ENCODE data around the gene ADSL.
"Not testable (repeated sequence)": the region's sequence is repeated elsewhere in the genome, so short reads cannot be mapped to it uniquely, and the experiment has no call there.

The ADSL gene

DNA sequence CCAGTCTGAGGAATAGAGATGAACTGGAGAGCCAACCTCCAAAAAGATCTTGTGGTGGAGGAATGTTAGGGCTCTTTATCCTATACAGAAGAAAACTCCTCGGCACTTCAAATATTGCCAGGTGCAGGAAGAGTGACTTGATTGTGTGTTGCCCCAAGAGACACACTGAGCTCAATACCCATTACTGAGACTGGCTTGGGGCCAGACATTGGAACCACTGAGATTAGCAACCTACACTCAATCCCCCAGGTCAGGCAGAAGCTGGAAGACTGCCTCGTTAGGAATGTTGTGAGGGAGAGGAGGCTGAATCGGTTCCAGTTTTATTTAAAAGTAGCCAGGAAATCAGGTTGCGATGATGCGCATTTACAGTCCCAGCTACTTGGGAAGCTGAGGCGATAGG, 21.7 kb downstream of the ADSL start:
- Histone ChIP-seq H3K27me3 (ENCODE audit: control insufficient read depth, insufficient read depth, low read length) (no peaks in the 10 kb centered on the region), H3K4me1 (ENCODE audit: control insufficient read depth, insufficient read depth, low read length) (0 out of 2 replicates have a peak, but pooled peaks cover 4% of the 10 kb centered on the region), H3K27ac (ENCODE audit: low read depth, low read length) (no peak overlapping the region), H3K36me3 (ENCODE audit: control insufficient read depth, insufficient read depth, low read length) (peaks cover 71% of the 10 kb centered on the region), H3K9ac (ENCODE audit: low read depth, low read length) (no peak overlapping the region), H3K4me3 (ENCODE audit: low read depth, low read length) (no peak overlapping the region), H3K9me3 (ENCODE audit: control insufficient read depth, insufficient read depth, low read length) (no peaks in the 10 kb centered on the region)

DNA sequence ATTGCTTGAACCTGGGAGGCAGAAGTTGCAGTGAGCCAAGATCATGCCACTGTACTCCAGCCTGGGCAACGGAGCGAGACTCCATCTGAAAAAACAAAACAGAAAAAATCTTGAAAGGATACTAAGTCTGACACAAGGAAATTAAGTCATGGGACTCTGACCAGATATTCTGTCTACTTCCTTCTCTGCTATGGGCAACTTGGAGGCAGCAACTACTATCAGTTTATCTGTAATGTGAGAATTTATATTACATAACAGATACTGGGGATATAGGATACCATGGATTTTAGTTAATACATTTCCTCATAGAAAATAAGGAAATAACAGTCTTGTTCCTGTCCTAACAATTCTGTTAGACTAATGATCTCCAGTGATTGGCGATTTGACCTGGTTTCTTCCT, 22.5 kb downstream of the ADSL start:
- H3K27me3 ChIP-seq (ENCODE audit: control insufficient read depth, insufficient read depth, low read length): no peaks in the 10 kb centered on the region
- H3K27ac ChIP-seq (ENCODE audit: low read depth, low read length): no peak overlapping the region
- H3K4me1 ChIP-seq (ENCODE audit: control insufficient read depth, insufficient read depth, low read length): 0 out of 2 replicates have a peak, but pooled peaks cover 4% of the 10 kb centered on the region
- no peak overlapping the region for H3K9ac ChIP-seq (ENCODE audit: low read depth, low read length)
- H3K9me3 ChIP-seq (ENCODE audit: control insufficient read depth, insufficient read depth, low read length): no peaks in the 10 kb centered on the region
- peaks cover 67% of the 10 kb centered on the region for H3K36me3 ChIP-seq (ENCODE audit: control insufficient read depth, insufficient read depth, low read length)
- H3K4me3 ChIP-seq (ENCODE audit: low read depth, low read length): no peak overlapping the region

DNA sequence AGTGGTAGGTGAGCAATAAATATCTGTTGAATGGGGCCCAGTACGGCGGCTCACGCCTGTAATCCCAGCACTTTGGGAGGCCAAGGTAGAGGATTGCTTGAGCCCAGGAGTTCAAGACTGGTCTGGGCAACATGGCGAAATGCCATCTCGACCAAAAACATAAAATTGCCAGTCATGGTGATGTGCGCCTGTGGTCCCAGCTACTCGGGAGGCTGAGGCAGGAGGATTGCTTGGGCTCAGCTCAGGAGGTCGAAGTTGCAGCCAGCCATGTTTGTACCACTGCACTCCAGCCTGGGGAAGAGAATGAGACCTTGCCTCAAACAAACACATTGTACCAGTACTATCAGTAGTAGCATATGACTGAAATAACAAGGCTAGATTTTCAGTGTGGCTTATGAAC, 28.3 kb downstream of the ADSL start:
- Histone ChIP-seq H3K27ac (ENCODE audit: low read depth, low read length) (no peak overlapping the region), H3K9ac (ENCODE audit: low read depth, low read length) (no peak overlapping the region), H3K4me1 (ENCODE audit: control insufficient read depth, insufficient read depth, low read length) (0 out of 2 replicates have a peak, but pooled peaks cover 4% of the 10 kb centered on the region), H3K36me3 (ENCODE audit: control insufficient read depth, insufficient read depth, low read length) (peaks cover 13% of the 10 kb centered on the region), H3K27me3 (ENCODE audit: control insufficient read depth, insufficient read depth, low read length) (no peaks in the 10 kb centered on the region), H3K4me3 (ENCODE audit: low read depth, low read length) (no peak overlapping the region), H3K9me3 (ENCODE audit: control insufficient read depth, insufficient read depth, low read length) (no peaks in the 10 kb centered on the region)

DNA sequence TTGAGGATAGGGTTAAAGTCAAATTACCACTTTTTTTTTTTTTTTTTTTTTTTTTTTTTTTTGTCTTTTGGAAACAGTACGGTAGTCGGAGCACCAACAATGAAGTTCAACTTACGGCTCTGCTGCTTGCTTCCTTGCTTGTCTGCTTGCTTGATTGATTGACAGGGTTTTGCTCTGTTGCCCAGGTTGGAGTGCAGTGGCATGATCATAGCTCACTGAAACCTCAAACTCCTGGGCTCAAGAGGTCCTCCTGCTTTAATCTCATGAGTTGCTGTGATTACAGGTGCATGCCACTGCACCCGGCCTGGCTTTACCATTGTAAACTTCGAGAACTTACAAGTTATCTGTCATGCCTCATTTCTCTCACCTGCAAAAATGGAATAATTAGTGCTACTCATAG, 29.8 kb downstream of the ADSL start:
- H3K27ac ChIP-seq (ENCODE audit: low read depth, low read length): no peak overlapping the region
- 0 out of 2 replicates have a peak, but pooled peaks cover 4% of the 10 kb centered on the region for H3K4me1 ChIP-seq (ENCODE audit: control insufficient read depth, insufficient read depth, low read length)
- H3K9ac ChIP-seq (ENCODE audit: low read depth, low read length): no peak overlapping the region
- no peaks in the 10 kb centered on the region for H3K27me3 ChIP-seq (ENCODE audit: control insufficient read depth, insufficient read depth, low read length)
- H3K9me3 ChIP-seq (ENCODE audit: control insufficient read depth, insufficient read depth, low read length): no peaks in the 10 kb centered on the region
- H3K4me3 ChIP-seq (ENCODE audit: low read depth, low read length): no peak overlapping the region
- peaks cover 10% of the 10 kb centered on the region for H3K36me3 ChIP-seq (ENCODE audit: control insufficient read depth, insufficient read depth, low read length)

DNA sequence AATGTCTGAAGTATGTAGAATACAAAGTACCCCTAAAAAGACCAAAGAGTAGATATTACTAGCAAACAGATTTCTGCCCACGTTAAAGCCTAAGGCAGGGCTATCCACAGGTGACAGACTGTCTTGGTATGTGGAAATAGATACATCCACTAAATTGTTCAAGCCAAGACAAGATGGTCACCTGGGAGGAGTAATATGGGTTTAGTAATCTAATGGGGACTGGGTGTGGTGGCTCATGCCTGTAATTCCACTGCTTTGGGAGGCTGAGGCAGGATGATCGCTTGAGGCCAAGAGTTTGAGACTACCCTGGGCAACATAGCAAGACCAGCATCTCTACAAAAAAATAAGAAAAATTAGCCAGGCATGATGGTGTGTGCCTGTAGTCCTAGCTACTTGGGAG, 31.6 kb downstream of the ADSL start:
- no peak overlapping the region for H3K4me3 ChIP-seq (ENCODE audit: low read depth, low read length)
- no peaks in the 10 kb centered on the region for H3K9me3 ChIP-seq (ENCODE audit: control insufficient read depth, insufficient read depth, low read length)
- no peaks in the 10 kb centered on the region for H3K4me1 ChIP-seq (ENCODE audit: control insufficient read depth, insufficient read depth, low read length)
- H3K9ac ChIP-seq (ENCODE audit: low read depth, low read length): no peak overlapping the region
- no peak overlapping the region for H3K27ac ChIP-seq (ENCODE audit: low read depth, low read length)
- H3K36me3 ChIP-seq (ENCODE audit: control insufficient read depth, insufficient read depth, low read length): peaks cover 6% of the 10 kb centered on the region
- no peaks in the 10 kb centered on the region for H3K27me3 ChIP-seq (ENCODE audit: control insufficient read depth, insufficient read depth, low read length)

DNA sequence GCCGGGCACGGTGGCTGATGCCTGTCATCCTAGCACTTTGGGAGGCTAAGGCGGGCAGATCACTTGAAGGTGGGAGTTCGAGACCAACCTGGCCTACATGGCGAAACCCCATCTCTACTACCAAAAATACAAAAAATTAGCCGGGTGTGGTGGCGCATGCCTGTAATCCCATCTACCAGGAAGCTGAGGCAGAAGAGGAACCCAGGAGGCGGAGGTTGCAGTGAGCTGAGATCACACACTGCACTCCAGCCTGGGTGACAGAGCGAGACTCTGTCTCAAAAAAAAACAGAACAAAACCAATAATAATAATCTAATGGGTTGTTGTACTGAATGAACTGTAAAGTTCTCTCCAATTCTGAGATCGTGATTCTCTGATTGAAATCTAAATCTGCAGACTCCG, 32.1 kb downstream of the ADSL start:
- not testable (repeated sequence) for H3K9me3 ChIP-seq (ENCODE audit: control insufficient read depth, insufficient read depth, low read length); H3K4me1 ChIP-seq (ENCODE audit: control insufficient read depth, insufficient read depth, low read length); H3K27ac ChIP-seq (ENCODE audit: low read depth, low read length); H3K27me3 ChIP-seq (ENCODE audit: control insufficient read depth, insufficient read depth, low read length); H3K4me3 ChIP-seq (ENCODE audit: low read depth, low read length); H3K9ac ChIP-seq (ENCODE audit: low read depth, low read length); H3K36me3 ChIP-seq (ENCODE audit: control insufficient read depth, insufficient read depth, low read length)

DNA sequence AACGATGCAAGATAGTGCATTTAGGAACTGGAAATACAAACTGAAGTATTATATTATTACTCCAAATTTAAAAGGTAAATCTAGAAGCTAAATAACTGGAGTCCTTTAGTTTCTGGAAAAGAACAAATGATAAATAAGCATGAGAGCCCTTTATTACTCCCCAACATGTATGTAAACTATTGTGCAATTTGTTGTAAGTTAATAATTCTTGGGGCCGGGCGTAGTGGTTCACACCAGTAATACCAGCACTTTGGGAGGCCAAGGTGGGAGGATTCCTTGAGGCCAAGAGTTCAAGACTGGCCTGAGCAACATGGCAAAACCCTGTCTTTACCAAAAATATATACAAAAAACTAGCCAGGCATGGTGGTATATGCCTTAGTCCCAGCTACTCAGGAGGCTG, 35.2 kb downstream of the ADSL start:
- Histone ChIP-seq H3K4me3 (ENCODE audit: low read depth, low read length) (no peak overlapping the region), H3K9me3 (ENCODE audit: control insufficient read depth, insufficient read depth, low read length) (no peaks in the 10 kb centered on the region), H3K36me3 (ENCODE audit: control insufficient read depth, insufficient read depth, low read length) (no peaks in the 10 kb centered on the region), H3K27me3 (ENCODE audit: control insufficient read depth, insufficient read depth, low read length) (no peaks in the 10 kb centered on the region), H3K4me1 (ENCODE audit: control insufficient read depth, insufficient read depth, low read length) (no peaks in the 10 kb centered on the region), H3K27ac (ENCODE audit: low read depth, low read length) (no peak overlapping the region), H3K9ac (ENCODE audit: low read depth, low read length) (no peak overlapping the region)

DNA sequence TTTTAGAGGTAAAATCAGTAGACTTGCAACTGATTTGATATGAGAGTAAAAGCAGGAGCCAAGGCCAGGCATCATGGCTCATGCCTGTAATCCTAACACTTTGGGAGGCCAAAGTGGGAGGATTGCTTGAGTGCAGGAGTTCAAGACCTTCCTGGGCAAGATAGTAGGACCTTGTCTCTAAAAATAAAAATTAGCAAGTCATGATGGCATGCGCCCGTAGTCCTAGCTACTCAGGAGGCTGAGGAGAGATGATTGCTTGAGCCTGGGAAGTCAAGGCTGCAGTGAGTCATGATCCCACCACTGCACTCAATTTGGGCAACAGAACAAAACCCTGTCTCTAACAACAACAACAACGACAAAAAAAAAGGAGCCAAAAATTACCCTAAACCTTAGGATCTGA, 37.6 kb downstream of the ADSL start:
- no peak overlapping the region for H3K9ac ChIP-seq (ENCODE audit: low read depth, low read length)
- no peaks in the 10 kb centered on the region for H3K9me3 ChIP-seq (ENCODE audit: control insufficient read depth, insufficient read depth, low read length)
- no peaks in the 10 kb centered on the region for H3K4me1 ChIP-seq (ENCODE audit: control insufficient read depth, insufficient read depth, low read length)
- H3K4me3 ChIP-seq (ENCODE audit: low read depth, low read length): no peak overlapping the region
- H3K36me3 ChIP-seq (ENCODE audit: control insufficient read depth, insufficient read depth, low read length): no peaks in the 10 kb centered on the region
- H3K27ac ChIP-seq (ENCODE audit: low read depth, low read length): no peak overlapping the region
- H3K27me3 ChIP-seq (ENCODE audit: control insufficient read depth, insufficient read depth, low read length): no peaks in the 10 kb centered on the region

DNA sequence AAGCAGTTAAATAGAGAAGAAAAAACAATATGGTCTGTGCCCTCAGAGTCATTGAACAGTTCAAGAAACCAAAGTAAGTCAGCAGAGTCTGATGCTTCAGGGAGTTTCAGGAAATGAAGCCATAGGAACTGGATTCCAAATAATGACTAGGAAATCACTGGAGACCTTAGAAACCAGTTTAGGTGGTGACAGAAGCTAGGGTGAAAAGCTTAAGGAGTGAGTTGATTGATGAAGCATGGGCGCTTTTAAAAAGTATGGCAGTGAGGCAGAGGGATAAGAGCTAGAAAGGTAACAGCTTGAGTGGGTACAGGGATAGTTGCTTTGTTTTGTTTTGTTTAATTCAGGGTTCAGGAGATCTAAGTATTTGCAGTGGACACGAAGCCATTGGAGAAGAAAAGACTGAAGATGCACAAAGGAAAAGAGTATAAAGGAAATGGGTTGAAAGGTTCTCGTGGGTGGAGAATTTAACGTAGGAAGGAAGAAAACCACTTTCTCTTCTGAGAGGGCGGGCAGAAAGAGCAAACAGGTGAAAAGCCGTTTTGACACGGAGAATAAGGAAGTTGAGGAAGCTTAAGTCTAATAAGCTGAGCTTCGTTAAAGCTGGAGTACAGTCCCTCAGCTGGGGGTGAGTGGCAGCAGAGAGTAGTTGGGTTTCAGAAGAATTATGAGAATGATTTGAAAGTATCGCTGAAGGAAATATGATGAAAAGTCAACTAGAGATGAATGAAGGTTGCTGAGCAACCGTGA, 38.9 kb downstream of the ADSL start:
- Histone ChIP-seq H3K27me3 (ENCODE audit: control insufficient read depth, insufficient read depth, low read length) (no peaks in the 10 kb centered on the region), H3K4me1 (ENCODE audit: control insufficient read depth, insufficient read depth, low read length) (no peaks in the 10 kb centered on the region), H3K36me3 (ENCODE audit: control insufficient read depth, insufficient read depth, low read length) (no peaks in the 10 kb centered on the region), H3K9me3 (ENCODE audit: control insufficient read depth, insufficient read depth, low read length) (no peaks in the 10 kb centered on the region), H3K9ac (ENCODE audit: low read depth, low read length) (no peak overlapping the region), H3K4me3 (ENCODE audit: low read depth, low read length) (no peak overlapping the region), H3K27ac (ENCODE audit: low read depth, low read length) (no peak overlapping the region)

DNA sequence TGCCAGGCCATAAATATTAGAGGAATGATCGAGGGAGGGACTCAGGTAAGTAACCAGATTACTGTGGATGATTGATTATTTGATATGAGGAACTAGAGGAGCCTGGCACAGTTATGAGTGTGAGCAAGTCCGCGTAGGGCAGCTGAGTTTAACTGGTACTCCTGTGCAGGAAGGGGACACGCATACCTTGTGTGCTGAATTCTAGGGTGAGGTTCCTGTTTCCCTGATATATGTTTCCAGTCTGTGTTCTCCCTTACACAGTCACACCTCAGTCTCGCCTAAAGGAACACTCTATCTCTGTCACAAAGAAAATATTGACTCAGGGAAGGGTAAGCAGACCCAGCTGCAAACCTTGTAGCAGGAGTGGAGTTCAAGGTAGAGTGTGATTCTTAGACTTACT, 41.4 kb downstream of the ADSL start:
- Histone ChIP-seq H3K36me3 (ENCODE audit: control insufficient read depth, insufficient read depth, low read length) (no peaks in the 10 kb centered on the region), H3K4me3 (ENCODE audit: low read depth, low read length) (no peak overlapping the region), H3K27ac (ENCODE audit: low read depth, low read length) (no peak overlapping the region), H3K27me3 (ENCODE audit: control insufficient read depth, insufficient read depth, low read length) (no peaks in the 10 kb centered on the region), H3K9me3 (ENCODE audit: control insufficient read depth, insufficient read depth, low read length) (no peaks in the 10 kb centered on the region), H3K9ac (ENCODE audit: low read depth, low read length) (no peak overlapping the region), H3K4me1 (ENCODE audit: control insufficient read depth, insufficient read depth, low read length) (no peaks in the 10 kb centered on the region)

DNA sequence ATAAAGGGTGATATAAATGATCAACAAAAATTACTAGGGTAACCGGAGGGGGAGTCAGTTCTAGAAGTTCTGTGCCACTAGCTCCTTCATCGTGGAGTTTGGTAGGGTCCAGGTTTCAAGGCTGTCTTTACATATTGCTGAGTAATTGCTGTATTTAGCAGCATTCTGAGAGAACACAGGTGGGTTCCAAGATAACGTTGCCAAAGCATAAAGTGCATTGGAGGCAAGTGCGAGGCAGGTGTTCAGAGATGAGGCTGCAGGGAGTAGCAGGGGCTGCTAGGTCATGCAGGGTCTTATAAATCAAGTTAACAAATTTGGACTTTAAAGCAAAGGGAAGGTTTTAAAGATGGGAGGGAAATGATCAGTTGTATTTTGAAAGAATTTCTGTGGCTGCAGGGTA, 41.9 kb downstream of the ADSL start:
- Histone ChIP-seq H3K9me3 (ENCODE audit: control insufficient read depth, insufficient read depth, low read length) (no peaks in the 10 kb centered on the region), H3K4me3 (ENCODE audit: low read depth, low read length) (no peak overlapping the region), H3K27me3 (ENCODE audit: control insufficient read depth, insufficient read depth, low read length) (no peaks in the 10 kb centered on the region), H3K27ac (ENCODE audit: low read depth, low read length) (no peak overlapping the region), H3K4me1 (ENCODE audit: control insufficient read depth, insufficient read depth, low read length) (no peaks in the 10 kb centered on the region), H3K9ac (ENCODE audit: low read depth, low read length) (no peak overlapping the region), H3K36me3 (ENCODE audit: control insufficient read depth, insufficient read depth, low read length) (no peaks in the 10 kb centered on the region)

All from HUES48 (cell line).